ENCODE data around the gene RPL22.

Gene RPL22

DNA sequence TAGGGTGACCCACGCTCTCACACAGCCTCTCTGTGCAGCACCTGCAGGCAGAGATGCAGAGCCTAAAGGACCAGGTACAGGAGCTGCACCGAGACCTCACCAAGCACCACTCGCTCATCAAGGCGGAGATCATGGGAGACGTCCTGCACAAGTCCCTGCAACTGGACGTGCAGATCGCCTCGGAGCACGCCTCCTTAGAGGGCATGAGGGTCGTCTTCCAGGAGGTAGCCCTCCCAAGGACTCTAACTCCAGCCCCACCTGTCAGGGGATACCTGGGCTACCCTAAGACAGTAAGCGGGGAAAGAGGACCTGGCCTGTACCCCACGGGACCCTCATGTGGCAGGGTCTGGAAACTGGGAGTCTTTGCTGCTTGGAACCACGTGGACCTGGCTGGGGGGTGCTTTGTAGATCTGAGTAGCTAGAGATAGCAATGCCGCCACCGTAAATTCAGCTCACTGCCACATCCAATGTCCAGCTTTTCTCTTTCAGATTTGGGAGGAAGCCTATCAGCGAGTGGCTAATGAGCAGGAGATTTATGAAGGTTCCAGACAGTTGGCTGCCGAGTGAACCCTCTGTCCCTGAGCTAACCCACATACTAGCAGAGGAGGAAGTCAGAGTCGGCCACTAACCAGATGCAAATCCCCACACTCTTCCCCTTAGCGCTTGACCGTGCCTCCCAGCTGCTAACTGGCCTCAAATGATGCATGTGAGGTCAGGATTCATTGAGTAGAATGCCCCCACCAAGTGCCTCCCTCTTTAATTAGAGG, 13.0 kb upstream of the RPL22 start:
- no peak for TF ChIP-seq CTCF (IDR thresholded peaks at IDR 0.05; ENCODE audit: low read length)
- no peak for TF ChIP-seq EZH2phosphoT487 (IDR thresholded peaks at IDR 0.05; ENCODE audit: low read length)
- TF ChIP-seq EZH2 (optimal IDR thresholded peaks at IDR 0.05; ENCODE audit: low read depth, low read length), result no peak
- H3K9ac ChIP-seq (ENCODE audit: low read length), result no peak overlapping the region
- no peaks in the 10 kb centered on the region for H3F3A ChIP-seq (ENCODE audit: insufficient read depth, low read length)
- H3K36me3 ChIP-seq (replicated peaks; ENCODE audit: insufficient read depth, low read length), result no peaks in the 10 kb centered on the region
- no peaks in the 10 kb centered on the region for H3K9me2 ChIP-seq (replicated peaks; ENCODE audit: insufficient read depth, low read length)
- no peaks in the 10 kb centered on the region for H3K4me1 ChIP-seq (ENCODE audit: low read length)
- H3K27ac ChIP-seq (ENCODE audit: low read length), result no peak overlapping the region
- no peaks in the 10 kb centered on the region for H3K79me2 ChIP-seq (ENCODE audit: low read length)
- no peak overlapping the region for H3K4me3 ChIP-seq (ENCODE audit: low read length)
- H2AFZ ChIP-seq (ENCODE audit: low read length), result no peak overlapping the region
- H3K9me3 ChIP-seq (replicated peaks; ENCODE audit: insufficient read depth, low read length), result no peaks in the 10 kb centered on the region
- no peaks in the 10 kb centered on the region for H4K20me1 ChIP-seq (ENCODE audit: insufficient read depth, low read length)
- no peak for DNase-seq
- peaks cover 27% of the 10 kb centered on the region for H3K27me3 ChIP-seq (replicated peaks; ENCODE audit: insufficient read depth, low read length)
- H3K4me2 ChIP-seq (ENCODE audit: low read depth, low read length), result no peak overlapping the region

- no peak for TF ChIP-seq CTCF (IDR thresholded peaks at IDR 0.05; ENCODE audit: low read length)
- no peak for TF ChIP-seq EZH2phosphoT487 (IDR thresholded peaks at IDR 0.05; ENCODE audit: low read length)
- TF ChIP-seq EZH2 (optimal IDR thresholded peaks at IDR 0.05; ENCODE audit: low read depth, low read length), result no peak
- Histone ChIP-seq H3K27ac (ENCODE audit: low read length) (no peak overlapping the region), H3K4me2 (ENCODE audit: low read depth, low read length) (no peak overlapping the region), H3K9me2 (replicated peaks; ENCODE audit: insufficient read depth, low read length) (no peaks in the 10 kb centered on the region), H3K79me2 (ENCODE audit: low read length) (no peaks in the 10 kb centered on the region), H2AFZ (ENCODE audit: low read length) (no peak overlapping the region), H3F3A (ENCODE audit: insufficient read depth, low read length) (no peaks in the 10 kb centered on the region), H3K36me3 (replicated peaks; ENCODE audit: insufficient read depth, low read length) (no peaks in the 10 kb centered on the region), H3K9ac (ENCODE audit: low read length) (no peak overlapping the region), H4K20me1 (ENCODE audit: insufficient read depth, low read length) (no peaks in the 10 kb centered on the region), H3K4me3 (ENCODE audit: low read length) (no peak overlapping the region), H3K9me3 (replicated peaks; ENCODE audit: insufficient read depth, low read length) (no peaks in the 10 kb centered on the region), H3K4me1 (ENCODE audit: low read length) (no peaks in the 10 kb centered on the region), H3K27me3 (replicated peaks; ENCODE audit: insufficient read depth, low read length) (peaks cover 32% of the 10 kb centered on the region)
- DNase-seq, result no peak
These were observed 12.3 kb upstream of the RPL22 start for GRCh38 chr1:6211731-6212130.

- H3K27me3 ChIP-seq (replicated peaks; ENCODE audit: insufficient read depth, low read length), result peaks cover 38% of the 10 kb centered on the region
- H3K9ac ChIP-seq (ENCODE audit: low read length), result no peak overlapping the region
- H3K9me3 ChIP-seq (replicated peaks; ENCODE audit: insufficient read depth, low read length), result no peaks in the 10 kb centered on the region
- no peaks in the 10 kb centered on the region for H4K20me1 ChIP-seq (ENCODE audit: insufficient read depth, low read length)
- no peaks in the 10 kb centered on the region for H3K36me3 ChIP-seq (replicated peaks; ENCODE audit: insufficient read depth, low read length)
- no peak overlapping the region for H2AFZ ChIP-seq (ENCODE audit: low read length)
- H3K9me2 ChIP-seq (replicated peaks; ENCODE audit: insufficient read depth, low read length), result no peaks in the 10 kb centered on the region
- H3K4me1 ChIP-seq (ENCODE audit: low read length), result no peaks in the 10 kb centered on the region
- TF ChIP-seq EZH2phosphoT487 (IDR thresholded peaks at IDR 0.05; ENCODE audit: low read length) (no peak), CTCF (IDR thresholded peaks at IDR 0.05; ENCODE audit: low read length) (no peak), EZH2 (optimal IDR thresholded peaks at IDR 0.05; ENCODE audit: low read depth, low read length) (no peak)
- H3K27ac ChIP-seq (ENCODE audit: low read length), result no peak overlapping the region
- H3F3A ChIP-seq (ENCODE audit: insufficient read depth, low read length), result no peaks in the 10 kb centered on the region
- H3K79me2 ChIP-seq (ENCODE audit: low read length), result no peaks in the 10 kb centered on the region
- DNase-seq, result no peak
- no peak overlapping the region for H3K4me3 ChIP-seq (ENCODE audit: low read length)
- no peak overlapping the region for H3K4me2 ChIP-seq (ENCODE audit: low read depth, low read length)
These were observed 11.4 kb upstream of the RPL22 start for GRCh38 chr1:6210591-6211355.

All from MM.1S (cell line).